C1 segment of cervical spinal cord (tissue), 14 donors: ENCODE measurements around the gene FANCC.

ENCODE experiments used
- DNase-seq, 14 donors: peaks; one replicate each; lab custom pipeline; 2025; lab: John Stamatoyannopoulos, UW

FANCC gene

DNA sequence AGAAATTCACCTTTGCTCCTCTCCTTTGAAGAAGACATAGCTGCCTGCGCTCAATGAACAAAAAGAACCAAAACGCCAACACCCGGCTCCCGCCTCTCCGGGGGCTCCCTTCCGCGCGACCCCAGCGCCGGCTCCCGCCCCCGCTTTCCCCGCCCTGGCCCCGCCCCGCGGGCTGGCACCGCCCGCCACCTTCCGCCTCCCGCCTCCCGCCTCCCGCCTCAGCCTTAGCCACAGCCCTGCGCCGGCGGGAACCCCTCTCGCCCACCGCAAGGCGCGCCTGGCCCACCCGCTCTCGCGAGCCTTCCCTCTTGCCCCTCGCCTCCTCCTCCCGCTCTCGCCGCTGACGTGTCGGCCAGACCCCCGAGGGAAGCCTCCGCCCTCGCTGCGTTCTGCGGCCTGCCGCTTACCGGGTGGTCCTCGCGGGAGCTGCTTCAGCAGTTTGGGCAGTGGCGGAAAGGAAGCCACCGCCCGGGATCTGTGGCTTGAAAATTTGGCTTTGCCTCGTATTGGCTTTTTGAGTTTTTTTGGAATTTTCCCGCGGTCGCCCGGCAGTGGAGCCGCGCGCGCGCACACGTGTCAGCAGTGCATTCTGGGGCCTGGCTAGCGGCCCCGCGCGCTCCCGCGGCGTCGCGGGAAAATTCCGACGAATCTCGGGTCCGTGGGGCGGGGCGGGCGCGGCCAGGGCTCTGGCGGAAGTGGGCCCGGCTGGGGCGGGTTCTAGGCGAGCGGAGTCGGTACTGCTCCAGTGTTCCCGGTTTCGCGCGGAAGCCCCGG, at the start of gene FANCC:
FANCC (minus strand) TSS at position 591 of the 774 bp plus-strand sequence. CDS start 68,418 bp downstream, outside the sequence.
- peak in 13 of 14 donors; percentile 61 to 91 (median 80) for DNase-seq

GRCh38 chr9:95366731-95367325, 49.3 kb upstream of the FANCC start:
- no peak for DNase-seq

DNA sequence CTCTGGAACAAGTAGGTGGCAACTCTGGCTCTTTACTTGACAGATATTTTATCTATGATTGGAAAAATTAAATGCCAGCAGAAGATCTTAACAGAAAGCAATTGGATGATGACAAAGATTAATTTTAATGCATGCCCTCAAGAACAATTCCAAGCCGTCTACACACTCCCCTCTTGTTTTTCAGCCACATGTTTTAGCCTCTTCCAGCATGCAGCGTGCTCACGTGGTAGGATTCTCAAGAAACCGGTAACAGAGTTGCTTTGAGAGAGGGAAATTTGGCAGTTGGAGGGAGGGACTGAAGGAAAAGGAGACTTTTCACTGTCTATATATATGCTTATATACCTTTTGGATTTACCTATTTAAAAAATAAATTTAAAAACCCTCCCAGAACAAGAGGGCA, 48.3 kb upstream of the FANCC start:
- DNase-seq = no peak

- DNase-seq = peak in 1 of 14 donors; percentile 21
Observed at GRCh38 chr9:95363051-95363841, 45.7 kb upstream of the FANCC start.

DNA sequence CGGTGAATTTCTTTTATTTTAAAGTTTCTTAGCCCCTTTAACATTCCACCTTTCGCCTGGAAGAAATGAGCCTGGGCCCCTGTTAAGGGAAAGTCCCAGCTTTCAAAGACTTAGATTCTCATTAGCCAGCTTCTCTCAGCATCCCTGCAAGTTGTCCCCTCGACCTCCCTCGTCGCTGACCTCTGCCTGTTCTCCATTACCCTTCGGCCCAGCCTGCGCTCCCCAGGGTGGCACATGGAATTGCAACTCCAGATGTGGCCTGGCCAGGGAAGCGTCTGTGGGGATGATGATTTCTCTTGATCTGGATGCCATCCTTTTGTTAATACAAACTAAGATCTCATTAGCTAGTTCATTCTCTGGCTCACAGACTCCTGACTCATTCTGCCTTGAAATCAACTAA, 43.4 kb upstream of the FANCC start:
- DNase-seq = no peak

GRCh38 chr9:95357316-95357715, 39.8 kb upstream of the FANCC start:
- no peak for DNase-seq

- no peak for DNase-seq
Observed at GRCh38 chr9:95355500-95355899, 38.0 kb upstream of the FANCC start.

GRCh38 chr9:95351051-95351450, 33.5 kb upstream of the FANCC start:
- no peak for DNase-seq

- no peak for DNase-seq
Observed at GRCh38 chr9:95350266-95350665, 32.8 kb upstream of the FANCC start.

DNA sequence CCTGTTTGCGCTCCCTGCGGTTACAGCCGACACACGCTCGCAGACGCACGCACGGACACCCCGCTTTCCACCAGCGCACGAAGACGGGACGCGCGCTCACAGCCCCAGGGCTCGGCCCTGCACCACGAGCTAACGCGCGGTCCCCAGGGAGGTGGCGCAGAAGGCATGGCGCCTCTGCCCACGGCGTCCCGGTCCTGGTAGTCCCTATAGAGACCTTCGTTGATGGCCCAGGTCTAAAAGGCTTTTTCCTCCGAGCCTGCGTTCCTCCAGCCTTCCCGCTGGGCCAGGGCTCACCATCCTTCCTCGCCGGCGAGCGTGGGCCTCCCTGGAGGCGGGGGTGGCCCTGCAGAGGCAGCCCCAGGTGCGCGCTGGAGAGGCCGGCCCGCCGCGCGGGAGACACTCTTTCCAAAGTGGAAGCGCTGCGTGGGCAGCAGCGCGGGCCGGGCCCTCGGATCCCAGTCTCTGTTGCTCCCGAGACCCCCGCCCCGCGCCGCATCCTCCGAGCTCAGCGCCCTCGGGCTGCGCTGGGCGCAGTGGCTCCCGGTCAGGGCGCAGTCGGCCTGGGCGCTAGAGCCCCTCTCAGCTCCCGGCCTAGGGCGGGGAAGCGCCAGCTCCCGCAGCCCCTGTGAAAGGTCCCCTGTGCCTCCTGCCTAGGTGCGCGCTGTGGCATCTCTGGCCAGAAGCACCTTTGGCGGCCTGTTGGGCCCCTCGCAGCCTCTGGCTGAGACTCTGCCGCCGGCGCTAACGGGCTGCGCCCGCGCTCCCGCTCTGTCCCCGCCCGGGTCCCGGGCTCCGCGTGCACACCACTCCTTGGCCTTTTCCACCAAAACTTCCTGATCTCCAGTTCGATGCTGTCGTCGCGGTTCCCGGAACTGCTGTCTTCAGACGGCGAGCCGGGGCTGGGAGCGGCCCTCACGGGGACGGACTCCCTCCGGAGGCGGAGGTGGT, 31.9 kb upstream of the FANCC start:
- DNase-seq = no peak

DNA sequence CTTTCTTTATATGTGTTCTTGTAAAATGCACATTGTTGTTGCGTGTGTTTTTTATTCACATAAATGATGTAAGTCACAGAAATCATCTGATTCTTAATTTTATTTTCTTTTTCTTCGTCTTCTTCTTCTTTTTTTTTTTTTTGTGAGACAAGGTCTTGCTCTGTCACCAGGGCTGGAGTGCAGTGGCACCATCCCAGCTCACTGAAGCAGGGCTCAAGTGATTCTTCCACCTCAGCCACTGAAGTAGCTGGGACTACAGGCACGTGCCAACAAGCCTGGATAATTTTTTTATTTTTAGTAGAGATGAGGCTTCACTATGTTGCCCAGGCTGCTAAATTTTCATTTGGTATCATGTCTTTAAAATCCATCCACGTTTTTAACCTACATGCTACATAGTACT, 28.5 kb upstream of the FANCC start:
- DNase-seq = no peak

DNA sequence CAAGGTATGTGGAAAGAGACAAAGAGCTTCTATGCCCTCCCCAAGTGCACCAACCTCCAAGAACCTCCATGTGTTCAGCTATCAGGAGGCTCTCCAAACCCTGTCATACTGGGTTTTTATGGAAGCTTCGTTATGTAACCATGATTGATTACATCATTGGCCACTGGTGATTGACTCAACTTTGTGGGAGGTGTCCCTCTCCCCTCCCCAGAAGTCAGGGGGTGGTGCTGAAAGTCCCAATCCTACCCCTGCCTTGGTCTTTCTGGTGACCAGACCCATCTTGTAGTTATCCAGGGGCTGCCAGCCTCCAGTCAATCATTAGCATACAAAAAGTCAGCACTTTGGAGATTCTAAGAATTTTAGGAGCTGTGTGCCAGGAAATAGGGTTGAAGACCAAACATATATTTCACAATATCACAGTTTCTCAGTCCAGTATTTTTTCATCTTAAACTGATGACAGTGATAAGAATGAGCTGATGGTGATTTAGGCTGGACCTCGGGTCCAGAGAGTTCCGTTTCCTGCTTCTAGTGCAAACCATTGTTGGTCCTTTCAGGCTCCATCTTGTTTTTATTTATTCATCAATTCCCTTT, 27.3 kb upstream of the FANCC start:
- no peak for DNase-seq

DNA sequence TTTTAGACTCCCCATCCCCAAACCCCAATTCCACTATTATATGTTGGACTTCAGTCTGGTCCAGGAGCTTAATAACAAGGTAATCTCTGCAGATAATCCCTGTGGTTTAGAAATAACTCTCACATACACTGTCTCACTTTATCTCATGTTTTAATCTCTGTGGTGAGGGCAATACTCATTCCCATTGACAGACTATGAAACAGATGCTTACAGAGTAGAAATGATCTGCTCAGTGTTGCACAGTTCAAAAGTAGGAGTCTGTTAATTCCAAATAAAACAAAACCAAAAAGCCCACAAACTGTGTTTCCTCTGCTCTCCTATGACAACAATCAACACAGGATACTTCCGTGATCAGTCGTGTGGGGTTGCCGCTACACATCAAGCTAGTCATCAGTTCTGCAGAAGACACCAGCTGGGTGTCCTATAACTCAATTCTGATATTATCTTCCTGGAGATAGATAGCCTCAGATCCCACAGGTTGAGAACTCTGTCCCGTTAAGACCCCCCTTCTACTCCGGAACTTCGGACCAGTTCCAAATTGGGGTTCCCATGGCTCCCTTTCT, 26.3 kb upstream of the FANCC start:
- DNase-seq = no peak

GRCh38 chr9:95342571-95342970, 25.1 kb upstream of the FANCC start:
- no peak for DNase-seq

- peak in 1 of 14 donors; percentile 3 for DNase-seq
Observed at GRCh38 chr9:95341293-95341962, 23.9 kb upstream of the FANCC start.

DNA sequence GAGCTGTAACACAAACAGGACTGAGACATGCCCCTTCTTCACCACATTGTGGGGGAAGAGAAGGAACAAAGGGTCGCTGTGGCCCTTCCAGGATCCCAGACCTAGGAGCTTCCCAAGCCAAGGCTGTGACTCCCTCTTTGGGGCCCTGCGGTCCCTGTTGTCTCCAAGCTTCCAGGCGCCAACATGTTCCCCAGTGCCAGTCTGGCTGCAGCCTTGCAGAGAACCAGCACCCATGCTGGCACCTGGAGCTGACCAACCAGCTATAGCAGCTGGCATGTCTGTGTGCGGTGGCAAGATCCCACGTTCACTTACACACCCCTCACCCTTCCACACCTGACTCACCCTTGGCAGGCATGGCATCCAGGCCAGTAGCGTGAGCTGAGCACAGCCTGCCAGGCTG, 20.7 kb upstream of the FANCC start:
- DNase-seq = no peak

DNA sequence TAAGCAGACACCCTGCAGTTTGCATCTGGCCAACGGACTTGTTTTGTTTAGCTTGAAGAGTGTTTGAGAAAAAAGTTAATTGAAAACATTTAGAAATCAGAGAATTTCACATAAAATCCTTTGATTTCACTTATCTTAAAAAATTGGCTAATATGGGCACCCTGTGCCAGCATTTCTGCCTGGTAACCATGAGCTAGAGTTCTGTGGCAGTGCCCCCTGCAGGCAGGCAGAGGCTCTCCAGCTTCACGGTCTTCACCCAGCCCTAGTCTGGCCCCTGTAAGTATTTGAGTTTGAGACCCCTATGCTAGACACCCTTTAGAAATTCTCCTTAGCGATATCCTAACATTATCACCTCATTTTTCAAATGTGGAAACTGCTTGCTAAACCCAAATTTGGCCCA, 18.8 kb upstream of the FANCC start:
- DNase-seq = no peak

DNA sequence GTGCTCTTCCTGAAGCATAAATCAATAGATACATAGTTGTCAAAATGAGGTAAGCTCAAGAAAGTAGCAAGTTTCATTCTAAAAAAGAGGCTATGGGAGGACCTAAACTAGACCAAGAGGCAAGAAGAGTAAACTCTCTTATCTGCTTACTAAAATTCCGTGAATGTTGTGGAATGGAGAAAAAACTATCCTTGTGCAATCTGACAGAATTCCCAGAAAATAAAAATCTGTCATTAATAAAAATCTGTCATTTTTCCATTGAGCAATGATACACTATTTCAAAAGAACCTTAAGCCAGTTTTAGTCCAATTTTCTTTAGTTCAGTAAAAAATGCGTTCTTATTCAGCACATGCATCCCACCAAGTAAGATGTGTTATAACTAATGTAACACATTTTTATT, 15.9 kb upstream of the FANCC start:
- no peak for DNase-seq

- DNase-seq = no peak
Observed at GRCh38 chr9:95332860-95333259, 15.4 kb upstream of the FANCC start.
